Measurements from ENCODE around the gene ERG. TPM values are rescaled to one million over a fixed set of nuclear protein-coding genes. Genes with fewer than 3 reads are reported as not detected.

ERG gene
- total and polyA plus RNA-seq, 2 of the 8 experiments (the other 6 are each of a cell fraction or from before 2014, with no cell fraction given) = 1.0 to 3.0 TPM

DNA sequence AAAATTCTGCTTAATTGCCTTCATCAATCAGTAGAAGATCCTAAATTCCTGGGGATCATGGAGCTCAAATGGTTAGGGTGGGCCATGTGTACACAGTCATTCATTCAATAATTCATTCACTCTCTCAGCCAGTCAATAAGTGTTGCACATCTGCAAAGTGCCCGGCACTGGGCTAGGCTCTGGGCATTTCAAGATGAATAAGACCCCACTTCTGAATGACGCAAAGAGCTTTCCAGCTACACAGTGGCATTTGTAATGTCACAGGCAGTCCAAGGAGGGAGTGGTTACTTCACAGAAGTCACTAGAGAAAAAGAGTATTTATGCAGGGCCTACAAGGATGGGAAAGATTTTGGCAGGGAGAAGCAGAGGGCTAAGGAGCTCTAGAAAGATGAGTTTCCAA is 148.3 kb downstream of the ERG start (continued):
- TF ChIP-seq, protein P1, sequence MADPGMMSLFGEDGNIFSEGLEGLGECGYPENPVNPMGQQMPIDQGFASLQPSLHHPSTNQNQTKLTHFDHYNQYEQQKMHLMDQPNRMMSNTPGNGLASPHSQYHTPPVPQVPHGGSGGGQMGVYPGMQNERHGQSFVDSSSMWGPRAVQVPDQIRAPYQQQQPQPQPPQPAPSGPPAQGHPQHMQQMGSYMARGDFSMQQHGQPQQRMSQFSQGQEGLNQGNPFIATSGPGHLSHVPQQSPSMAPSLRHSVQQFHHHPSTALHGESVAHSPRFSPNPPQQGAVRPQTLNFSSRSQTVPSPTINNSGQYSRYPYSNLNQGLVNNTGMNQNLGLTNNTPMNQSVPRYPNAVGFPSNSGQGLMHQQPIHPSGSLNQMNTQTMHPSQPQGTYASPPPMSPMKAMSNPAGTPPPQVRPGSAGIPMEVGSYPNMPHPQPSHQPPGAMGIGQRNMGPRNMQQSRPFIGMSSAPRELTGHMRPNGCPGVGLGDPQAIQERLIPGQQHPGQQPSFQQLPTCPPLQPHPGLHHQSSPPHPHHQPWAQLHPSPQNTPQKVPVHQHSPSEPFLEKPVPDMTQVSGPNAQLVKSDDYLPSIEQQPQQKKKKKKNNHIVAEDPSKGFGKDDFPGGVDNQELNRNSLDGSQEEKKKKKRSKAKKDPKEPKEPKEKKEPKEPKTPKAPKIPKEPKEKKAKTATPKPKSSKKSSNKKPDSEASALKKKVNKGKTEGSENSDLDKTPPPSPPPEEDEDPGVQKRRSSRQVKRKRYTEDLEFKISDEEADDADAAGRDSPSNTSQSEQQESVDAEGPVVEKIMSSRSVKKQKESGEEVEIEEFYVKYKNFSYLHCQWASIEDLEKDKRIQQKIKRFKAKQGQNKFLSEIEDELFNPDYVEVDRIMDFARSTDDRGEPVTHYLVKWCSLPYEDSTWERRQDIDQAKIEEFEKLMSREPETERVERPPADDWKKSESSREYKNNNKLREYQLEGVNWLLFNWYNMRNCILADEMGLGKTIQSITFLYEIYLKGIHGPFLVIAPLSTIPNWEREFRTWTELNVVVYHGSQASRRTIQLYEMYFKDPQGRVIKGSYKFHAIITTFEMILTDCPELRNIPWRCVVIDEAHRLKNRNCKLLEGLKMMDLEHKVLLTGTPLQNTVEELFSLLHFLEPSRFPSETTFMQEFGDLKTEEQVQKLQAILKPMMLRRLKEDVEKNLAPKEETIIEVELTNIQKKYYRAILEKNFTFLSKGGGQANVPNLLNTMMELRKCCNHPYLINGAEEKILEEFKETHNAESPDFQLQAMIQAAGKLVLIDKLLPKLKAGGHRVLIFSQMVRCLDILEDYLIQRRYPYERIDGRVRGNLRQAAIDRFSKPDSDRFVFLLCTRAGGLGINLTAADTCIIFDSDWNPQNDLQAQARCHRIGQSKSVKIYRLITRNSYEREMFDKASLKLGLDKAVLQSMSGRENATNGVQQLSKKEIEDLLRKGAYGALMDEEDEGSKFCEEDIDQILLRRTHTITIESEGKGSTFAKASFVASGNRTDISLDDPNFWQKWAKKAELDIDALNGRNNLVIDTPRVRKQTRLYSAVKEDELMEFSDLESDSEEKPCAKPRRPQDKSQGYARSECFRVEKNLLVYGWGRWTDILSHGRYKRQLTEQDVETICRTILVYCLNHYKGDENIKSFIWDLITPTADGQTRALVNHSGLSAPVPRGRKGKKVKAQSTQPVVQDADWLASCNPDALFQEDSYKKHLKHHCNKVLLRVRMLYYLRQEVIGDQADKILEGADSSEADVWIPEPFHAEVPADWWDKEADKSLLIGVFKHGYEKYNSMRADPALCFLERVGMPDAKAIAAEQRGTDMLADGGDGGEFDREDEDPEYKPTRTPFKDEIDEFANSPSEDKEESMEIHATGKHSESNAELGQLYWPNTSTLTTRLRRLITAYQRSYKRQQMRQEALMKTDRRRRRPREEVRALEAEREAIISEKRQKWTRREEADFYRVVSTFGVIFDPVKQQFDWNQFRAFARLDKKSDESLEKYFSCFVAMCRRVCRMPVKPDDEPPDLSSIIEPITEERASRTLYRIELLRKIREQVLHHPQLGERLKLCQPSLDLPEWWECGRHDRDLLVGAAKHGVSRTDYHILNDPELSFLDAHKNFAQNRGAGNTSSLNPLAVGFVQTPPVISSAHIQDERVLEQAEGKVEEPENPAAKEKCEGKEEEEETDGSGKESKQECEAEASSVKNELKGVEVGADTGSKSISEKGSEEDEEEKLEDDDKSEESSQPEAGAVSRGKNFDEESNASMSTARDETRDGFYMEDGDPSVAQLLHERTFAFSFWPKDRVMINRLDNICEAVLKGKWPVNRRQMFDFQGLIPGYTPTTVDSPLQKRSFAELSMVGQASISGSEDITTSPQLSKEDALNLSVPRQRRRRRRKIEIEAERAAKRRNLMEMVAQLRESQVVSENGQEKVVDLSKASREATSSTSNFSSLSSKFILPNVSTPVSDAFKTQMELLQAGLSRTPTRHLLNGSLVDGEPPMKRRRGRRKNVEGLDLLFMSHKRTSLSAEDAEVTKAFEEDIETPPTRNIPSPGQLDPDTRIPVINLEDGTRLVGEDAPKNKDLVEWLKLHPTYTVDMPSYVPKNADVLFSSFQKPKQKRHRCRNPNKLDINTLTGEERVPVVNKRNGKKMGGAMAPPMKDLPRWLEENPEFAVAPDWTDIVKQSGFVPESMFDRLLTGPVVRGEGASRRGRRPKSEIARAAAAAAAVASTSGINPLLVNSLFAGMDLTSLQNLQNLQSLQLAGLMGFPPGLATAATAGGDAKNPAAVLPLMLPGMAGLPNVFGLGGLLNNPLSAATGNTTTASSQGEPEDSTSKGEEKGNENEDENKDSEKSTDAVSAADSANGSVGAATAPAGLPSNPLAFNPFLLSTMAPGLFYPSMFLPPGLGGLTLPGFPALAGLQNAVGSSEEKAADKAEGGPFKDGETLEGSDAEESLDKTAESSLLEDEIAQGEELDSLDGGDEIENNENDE (IDR thresholded peaks at IDR 0.05; ENCODE audit: insufficient replicate concordance, low read length) = no peak
- no peak for TF ChIP-seq CBX8 (IDR thresholded peaks at IDR 0.05; ENCODE audit: borderline replicate concordance, low read depth, low read length)

Data from H1 (cell line).